ENCODE results near the gene PCDH18. TPM values are rescaled to one million over a fixed set of nuclear protein-coding genes. Genes with fewer than 3 reads are reported as not detected.

Gene PCDH18
- total and polyA plus RNA-seq, 2 experiments from 2014 or later, result 19.5 to 68.1 TPM

- Histone ChIP-seq H3K4me1 (ENCODE audit: insufficient read depth) (peaks cover 58% of the 10 kb centered on the region), H4K20me1 (replicated peaks; ENCODE audit: insufficient read depth) (peaks cover 15% of the 10 kb centered on the region), H3K4me2 (peak overlapping the region; percentile 77), H3K27me3 (ENCODE audit: insufficient read depth) (no peaks in the 10 kb centered on the region), H2AFZ (no peak overlapping the region), H3K79me2 (replicated peaks; ENCODE audit: insufficient read depth) (peaks cover 45% of the 10 kb centered on the region), H3K27ac (ENCODE audit: low read depth) (peak overlapping the region; percentile 84), H3K4me3 (peak overlapping the region; percentile 80), H3K36me3 (ENCODE audit: insufficient read depth) (peaks cover 16% of the 10 kb centered on the region), H3F3A (replicated peaks; ENCODE audit: low read depth) (no peaks in the 10 kb centered on the region), H3K9me2 (ENCODE audit: insufficient read depth) (no peaks in the 10 kb centered on the region)
- no peak overlapping the region for H3K4me3 Mint-ChIP-seq
- H3K4me1 Mint-ChIP-seq, result peaks cover 34% of the 10 kb centered on the region
- TF ChIP-seq ETS1 (IDR thresholded peaks at IDR 0.05), result no peak
- TF ChIP-seq ZNF462 (CRISPR knock-in tag; IDR thresholded peaks at IDR 0.05), result no peak
- no peak for TF ChIP-seq EZH2 (IDR thresholded peaks at IDR 0.05; ENCODE audit: low read depth, unreplicated experiment)
- no peak for TF ChIP-seq STAT1 (IDR thresholded peaks at IDR 0.05; ENCODE audit: unreplicated experiment)
- no peak for TF ChIP-seq JUNB (IDR thresholded peaks at IDR 0.05; ENCODE audit: unreplicated experiment)
- no peak for TF ChIP-seq ZNF331 (CRISPR knock-in tag; IDR thresholded peaks at IDR 0.05; ENCODE audit: low read depth)
- TF ChIP-seq ZNF114 (CRISPR knock-in tag; IDR thresholded peaks at IDR 0.05), result no peak
- TF ChIP-seq REST (IDR thresholded peaks at IDR 0.05; ENCODE audit: unreplicated experiment), result no peak
- TF ChIP-seq EZH2phosphoT487 (IDR thresholded peaks at IDR 0.05; ENCODE audit: unreplicated experiment), result no peak
- TF ChIP-seq NANOG (IDR thresholded peaks at IDR 0.05; ENCODE audit: borderline replicate concordance), result no peak
- TF ChIP-seq CREB1 (CRISPR knock-in tag; IDR thresholded peaks at IDR 0.05; ENCODE audit: low read depth), result no peak
- TF ChIP-seq POLR2AphosphoS5 (IDR thresholded peaks at IDR 0.05; ENCODE audit: low read depth), result no peak
- no peak for TF ChIP-seq CTCF (conservative IDR thresholded peaks at IDR 0.05; ENCODE audit: low read depth in 2 of 2)
- DNase-seq (ENCODE audit: low spot score), result peak; percentile 39
- no peak overlapping the region for H3K27ac Mint-ChIP-seq
- no peaks in the 10 kb centered on the region; the same call in 2 of the 3 replicates for H3K9me3 Mint-ChIP-seq
- H3K36me3 Mint-ChIP-seq (ENCODE audit: low read depth), result peaks cover 12% of the 10 kb centered on the region
- ATAC-seq, result no peak
- H3K27me3 Mint-ChIP-seq (ENCODE audit: insufficient read depth, low read depth, poor library complexity), result peaks cover 2% of the 10 kb centered on the region
Observed at GRCh38 chr4:137532869-137533236, 559 bp upstream of the PCDH18 start.
